GM18861 (cell line): Measurements from ENCODE around the gene ZSCAN10.
"Not testable (repeated sequence)": the region's sequence is repeated elsewhere in the genome, so short reads cannot be mapped to it uniquely, and the experiment has no call there.

Experiments used
- ATAC-seq: cut with Tn5 transposase; IDR thresholded peaks from one replicate; pipeline ENCODE4 v1.9.1; 2021; ENCODE audit not compliant: unreplicated experiment

ZSCAN10 gene

GRCh38 chr16:3098459-3099394 is at the start of gene ZSCAN10:
Gene ZSCAN10 (minus strand): TSS chr16:3099294. CDS start chr16:3092937, 6,357 bp downstream.
- ATAC-seq = no peak

- no peak for ATAC-seq
Measured at GRCh38 chr16:3148256-3149192, 49.4 kb upstream of the ZSCAN10 start.

- no peak for ATAC-seq
Measured at GRCh38 chr16:3147757-3148104, 48.6 kb upstream of the ZSCAN10 start.

- ATAC-seq = no peak
Measured at GRCh38 chr16:3147046-3147756, 48.1 kb upstream of the ZSCAN10 start.

- ATAC-seq = no peak
Measured at GRCh38 chr16:3145660-3146059, 46.6 kb upstream of the ZSCAN10 start.

GRCh38 chr16:3145151-3145550 is 46.1 kb upstream of the ZSCAN10 start:
- no peak for ATAC-seq

GRCh38 chr16:3144321-3144983 is 45.4 kb upstream of the ZSCAN10 start:
- ATAC-seq = no peak

- no peak for ATAC-seq
Measured at GRCh38 chr16:3143598-3144320, 44.7 kb upstream of the ZSCAN10 start.

GRCh38 chr16:3143189-3143588 is 44.1 kb upstream of the ZSCAN10 start:
- no peak for ATAC-seq

GRCh38 chr16:3142770-3143169 is 43.7 kb upstream of the ZSCAN10 start:
- no peak for ATAC-seq

- no peak for ATAC-seq
Measured at GRCh38 chr16:3142327-3142726, 43.2 kb upstream of the ZSCAN10 start.

GRCh38 chr16:3141781-3142311 is 42.8 kb upstream of the ZSCAN10 start:
- no peak for ATAC-seq

GRCh38 chr16:3140603-3141427 is 41.7 kb upstream of the ZSCAN10 start:
- ATAC-seq = no peak

GRCh38 chr16:3139561-3139960 is 40.5 kb upstream of the ZSCAN10 start:
- not testable (repeated sequence) for ATAC-seq

- ATAC-seq = no peak
Measured at GRCh38 chr16:3138823-3139426, 39.8 kb upstream of the ZSCAN10 start.

- no peak for ATAC-seq
Measured at GRCh38 chr16:3138342-3138741, 39.2 kb upstream of the ZSCAN10 start.

- ATAC-seq = no peak
Measured at GRCh38 chr16:3137267-3137666, 38.2 kb upstream of the ZSCAN10 start.

GRCh38 chr16:3135126-3135715 is 36.1 kb upstream of the ZSCAN10 start:
- no peak for ATAC-seq
